ENCODE measurements around the gene C11orf21.

The C11orf21 gene

DNA sequence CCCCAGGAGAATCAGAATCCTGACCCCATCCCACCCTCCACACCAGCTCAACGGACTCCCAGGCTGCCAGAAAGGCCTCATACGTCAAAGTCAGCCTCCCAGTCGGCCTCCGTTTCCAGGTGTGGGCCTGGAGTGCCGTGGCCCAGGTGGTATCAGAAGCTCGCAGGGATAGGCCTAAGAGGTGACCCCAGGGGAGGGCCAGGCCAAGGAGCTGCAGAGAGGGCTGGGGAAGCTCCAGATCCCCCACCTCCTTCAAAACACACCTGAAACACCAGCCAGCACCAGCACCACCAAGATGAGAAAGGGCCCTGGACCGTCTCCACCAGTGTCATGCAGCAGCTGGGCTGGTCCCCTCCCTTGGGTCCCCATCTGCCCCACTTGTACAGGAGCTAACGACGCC is 51.7 kb downstream of the C11orf21 start:
- DNase-seq (ENCODE audit: low spot score), result no peak
- TF ChIP-seq, protein P1, sequence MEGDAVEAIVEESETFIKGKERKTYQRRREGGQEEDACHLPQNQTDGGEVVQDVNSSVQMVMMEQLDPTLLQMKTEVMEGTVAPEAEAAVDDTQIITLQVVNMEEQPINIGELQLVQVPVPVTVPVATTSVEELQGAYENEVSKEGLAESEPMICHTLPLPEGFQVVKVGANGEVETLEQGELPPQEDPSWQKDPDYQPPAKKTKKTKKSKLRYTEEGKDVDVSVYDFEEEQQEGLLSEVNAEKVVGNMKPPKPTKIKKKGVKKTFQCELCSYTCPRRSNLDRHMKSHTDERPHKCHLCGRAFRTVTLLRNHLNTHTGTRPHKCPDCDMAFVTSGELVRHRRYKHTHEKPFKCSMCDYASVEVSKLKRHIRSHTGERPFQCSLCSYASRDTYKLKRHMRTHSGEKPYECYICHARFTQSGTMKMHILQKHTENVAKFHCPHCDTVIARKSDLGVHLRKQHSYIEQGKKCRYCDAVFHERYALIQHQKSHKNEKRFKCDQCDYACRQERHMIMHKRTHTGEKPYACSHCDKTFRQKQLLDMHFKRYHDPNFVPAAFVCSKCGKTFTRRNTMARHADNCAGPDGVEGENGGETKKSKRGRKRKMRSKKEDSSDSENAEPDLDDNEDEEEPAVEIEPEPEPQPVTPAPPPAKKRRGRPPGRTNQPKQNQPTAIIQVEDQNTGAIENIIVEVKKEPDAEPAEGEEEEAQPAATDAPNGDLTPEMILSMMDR (IDR thresholded peaks at IDR 0.05; ENCODE audit: extremely low read depth, missing control alignments), result no peak

GRCh38 chr11:2249189-2249916 is 52.4 kb downstream of the C11orf21 start:
- TF ChIP-seq, protein P1 (IDR thresholded peaks at IDR 0.05; ENCODE audit: extremely low read depth, missing control alignments), result no peak
- no peak for DNase-seq (ENCODE audit: low spot score)

- TF ChIP-seq, protein P1 (IDR thresholded peaks at IDR 0.05; ENCODE audit: extremely low read depth, missing control alignments), result no peak
- DNase-seq (ENCODE audit: low spot score), result no peak
Observed at GRCh38 chr11:2248762-2249161, 53.0 kb downstream of the C11orf21 start.

DNA sequence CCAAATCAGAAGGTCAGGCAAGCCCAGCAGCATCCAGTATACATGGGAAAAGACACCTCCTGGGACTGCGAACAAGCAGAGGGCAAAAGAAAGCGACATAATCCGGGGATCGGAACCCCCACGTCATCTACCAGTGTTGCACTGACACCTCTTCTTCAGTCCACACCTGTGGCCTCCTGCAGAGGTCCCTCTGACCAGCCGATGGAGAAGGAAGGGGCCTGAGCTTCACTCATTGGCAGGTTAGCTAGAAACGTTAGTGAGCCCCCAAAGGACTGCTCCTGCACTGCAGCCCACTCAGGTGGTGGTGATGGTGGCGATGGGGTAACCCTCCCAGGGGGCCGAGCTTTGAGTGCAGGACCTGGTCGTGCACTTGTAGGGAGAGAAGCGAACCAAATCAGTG is 53.5 kb downstream of the C11orf21 start:
- no peak for DNase-seq (ENCODE audit: low spot score)
- TF ChIP-seq, protein P1 (IDR thresholded peaks at IDR 0.05; ENCODE audit: extremely low read depth, missing control alignments), result no peak

GRCh38 chr11:2247496-2247895 is 54.2 kb downstream of the C11orf21 start:
- TF ChIP-seq, protein P1 (IDR thresholded peaks at IDR 0.05; ENCODE audit: extremely low read depth, missing control alignments), result no peak
- DNase-seq (ENCODE audit: low spot score), result no peak
